HTR-8/SVneo (cell line): Measurements from ENCODE around the gene SEC62.
A peak's percentile ranks its signal among the peaks of the same experiment; 100 is the strongest.
"Not testable (repeated sequence)": the region's sequence is repeated elsewhere in the genome, so short reads cannot be mapped to it uniquely, and the experiment has no call there.

Experiments used
- DNase-seq: peaks from one replicate; pipeline ENCODE4 v3.0.0; 2011; ENCODE audit warnings: low spot score, mixed read lengths; ENCODE audit not compliant: insufficient read length
- FAIRE-seq: peaks from 2 replicates; lab custom pipeline; 2011; peaks lifted over from hg19 to GRCh38; lab: Jason Lieb, UNC

Gene SEC62

DNA sequence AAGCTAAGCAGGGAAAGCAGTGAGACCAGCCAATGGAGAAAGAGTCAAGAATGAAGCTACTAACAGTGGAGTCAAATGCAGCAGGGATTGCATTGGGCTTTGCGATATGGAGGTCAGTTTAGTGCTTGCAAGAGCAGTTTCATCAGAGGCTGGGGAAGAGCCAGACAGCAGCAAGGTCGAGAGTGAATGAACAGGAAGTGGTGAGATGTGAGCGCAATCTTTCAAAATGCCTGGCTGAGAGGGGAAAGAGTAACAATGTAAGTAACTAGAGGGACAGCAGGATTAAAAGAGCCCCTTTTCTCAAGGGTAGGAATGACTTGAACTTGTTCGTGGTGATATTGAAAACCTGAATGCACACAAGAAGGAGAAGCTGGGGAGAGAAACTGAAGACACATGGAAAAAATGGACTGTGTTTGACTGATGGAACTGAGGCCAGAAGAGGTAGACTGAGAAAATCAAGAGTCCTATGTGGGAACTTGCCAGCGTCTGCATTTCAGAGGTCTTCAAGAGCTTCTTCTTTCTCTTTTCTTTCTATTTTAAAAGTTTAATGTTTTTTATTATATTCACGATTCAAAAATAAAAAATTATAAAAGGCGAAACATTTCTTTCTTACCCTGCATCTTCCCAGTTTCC, 40.5 kb downstream of the SEC62 start:
- DNase-seq (no peak), FAIRE-seq (no peak)

DNA sequence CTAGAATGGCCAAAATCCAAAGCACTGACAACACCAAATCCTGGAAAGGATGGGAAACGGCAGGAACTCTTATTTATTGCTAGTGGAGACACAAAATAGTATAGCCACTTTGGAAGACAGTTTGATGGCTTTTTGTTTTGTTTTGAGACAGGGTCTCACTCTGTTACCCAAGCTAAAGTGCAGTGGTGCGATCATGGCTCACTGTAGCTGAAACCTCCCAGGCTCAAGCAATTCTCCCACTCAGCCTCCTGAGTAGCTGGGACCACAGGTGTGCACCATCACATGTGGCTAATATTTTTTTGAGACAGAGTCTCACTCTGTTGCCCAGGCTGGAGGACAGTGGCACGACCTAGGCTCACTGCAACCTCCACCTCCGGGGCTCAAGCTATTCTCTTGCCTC, 43.9 kb downstream of the SEC62 start:
- no peak for DNase-seq
- no peak for FAIRE-seq

DNA sequence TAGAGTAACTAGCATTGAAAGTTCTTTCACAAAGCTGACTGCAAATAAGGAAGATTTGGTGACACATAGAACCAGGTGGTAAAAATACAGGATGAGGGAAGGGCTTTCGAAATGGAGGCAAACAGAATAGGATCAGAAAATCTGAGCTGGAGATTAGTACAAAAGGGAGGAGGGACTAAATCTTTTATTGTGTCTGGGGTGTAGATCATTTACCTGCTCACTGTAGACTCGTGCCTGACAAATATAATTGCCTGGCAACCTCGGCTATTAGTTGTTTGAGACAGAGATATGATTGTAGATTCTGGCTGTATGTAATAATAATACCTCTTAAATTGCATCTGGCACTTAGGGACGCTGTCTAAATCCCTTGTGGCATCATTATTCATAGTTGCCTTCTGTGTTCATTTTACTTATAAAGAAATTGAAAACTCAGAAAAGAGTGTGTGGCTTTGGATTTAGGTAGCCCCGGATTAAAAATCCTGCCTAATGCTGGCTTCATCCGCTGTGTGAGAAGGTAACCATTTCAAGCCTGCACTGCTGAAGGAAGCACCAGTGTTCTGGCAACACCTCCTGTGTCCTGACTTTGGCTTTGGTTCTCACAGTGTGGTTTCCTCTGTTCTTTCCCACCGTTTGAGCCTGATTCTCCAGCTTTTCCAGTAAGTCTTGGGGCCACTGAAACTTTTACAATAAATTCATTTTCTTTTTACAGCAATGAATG, 46.2 kb downstream of the SEC62 start:
- DNase-seq = no peak
- FAIRE-seq = no peak

DNA sequence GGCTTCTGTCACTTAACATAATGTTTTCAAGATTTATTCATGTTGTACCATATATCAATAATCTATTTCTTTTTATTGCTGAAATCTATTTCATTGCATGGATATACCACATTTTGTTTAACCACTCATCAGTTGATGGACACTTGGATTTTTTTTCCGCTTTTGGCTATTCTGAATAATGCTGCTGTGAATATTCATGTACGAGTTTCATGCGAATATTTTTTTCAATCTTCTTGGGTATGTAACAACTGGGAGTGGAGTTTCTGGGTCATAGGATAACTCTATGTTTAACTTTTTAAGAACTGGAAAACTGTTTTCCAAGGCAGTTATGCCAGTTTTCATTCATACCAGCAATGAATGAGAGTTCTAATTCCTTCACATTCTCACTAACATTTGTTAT, 49.5 kb downstream of the SEC62 start:
- FAIRE-seq (no peak), DNase-seq (no peak)

DNA sequence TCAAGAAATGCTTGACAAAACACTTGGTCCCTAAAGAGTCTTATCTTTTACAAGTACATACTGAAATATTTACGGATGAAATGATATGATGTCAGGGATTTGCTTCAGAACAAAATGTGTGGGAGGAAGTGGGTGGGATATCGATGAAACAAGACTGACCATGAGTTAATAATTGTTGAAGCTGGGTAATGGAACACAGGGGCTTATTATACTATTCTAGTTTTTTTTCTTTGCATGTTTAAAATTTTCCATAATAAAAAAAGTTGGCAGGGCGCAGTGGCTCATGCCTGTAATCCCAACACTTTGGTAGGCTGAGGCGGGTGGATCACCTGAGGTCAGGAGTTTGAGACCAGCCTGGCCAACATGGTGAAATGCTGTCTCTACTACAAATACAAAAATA, 52.7 kb downstream of the SEC62 start:
- not testable (repeated sequence) for FAIRE-seq, DNase-seq

DNA sequence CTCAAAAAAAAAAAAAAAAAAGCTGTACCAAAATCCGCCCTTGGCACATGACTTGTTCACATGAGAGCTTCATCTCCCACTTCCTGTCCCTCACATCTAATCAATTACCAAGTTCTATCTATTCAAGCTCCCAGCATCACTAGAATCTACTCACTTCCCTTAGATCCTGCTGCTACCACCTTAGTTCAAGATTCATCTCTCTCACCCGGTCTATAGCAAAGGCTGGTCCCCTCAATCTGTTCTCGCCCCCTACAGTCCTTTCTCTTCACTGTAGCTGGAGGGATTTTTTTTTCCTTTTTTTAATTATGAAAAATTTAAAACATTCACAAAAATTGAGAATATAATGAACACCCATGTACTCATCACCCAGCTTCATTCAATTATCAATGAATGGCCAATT, 54.5 kb downstream of the SEC62 start:
- FAIRE-seq = no peak
- DNase-seq = no peak

DNA sequence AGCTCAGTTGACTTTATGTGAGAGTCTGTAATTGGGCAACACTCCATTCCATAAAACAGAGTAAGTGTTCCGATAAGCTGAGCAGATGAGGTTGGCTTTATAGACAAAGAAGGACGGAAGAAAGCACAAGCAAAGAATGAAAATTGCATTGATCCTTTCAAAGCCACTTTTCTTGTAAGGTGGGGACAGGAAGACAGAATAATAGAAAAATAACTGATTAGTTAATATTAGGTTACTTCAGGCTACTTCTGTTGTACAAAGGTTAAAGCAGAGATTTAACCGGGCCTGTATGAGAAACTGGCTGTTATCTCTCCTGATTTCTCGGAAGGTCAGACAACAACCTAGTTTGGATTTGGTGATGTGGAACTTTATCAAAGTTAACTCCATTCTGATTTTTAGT, 55.7 kb downstream of the SEC62 start:
- no peak for DNase-seq
- FAIRE-seq = no peak

DNA sequence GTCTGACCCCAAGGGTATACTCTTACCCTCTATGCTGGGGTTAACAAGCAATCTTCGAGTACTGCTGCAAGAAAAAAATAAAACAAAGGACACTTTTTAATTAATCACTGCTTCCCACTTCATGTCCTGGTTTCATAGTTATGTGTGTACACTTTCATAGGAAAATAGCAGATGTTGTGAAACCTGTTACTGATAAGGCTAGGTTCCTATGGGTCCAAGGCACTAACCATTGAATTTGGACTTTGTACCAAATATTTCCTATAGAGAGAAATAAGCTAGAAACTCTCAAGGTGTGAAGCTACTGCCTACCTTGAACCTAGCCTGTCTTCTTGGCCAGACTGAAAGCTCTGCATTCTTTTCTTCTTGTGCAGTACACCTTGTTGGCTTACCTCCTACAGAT, 56.6 kb downstream of the SEC62 start:
- no peak for DNase-seq
- no peak for FAIRE-seq

DNA sequence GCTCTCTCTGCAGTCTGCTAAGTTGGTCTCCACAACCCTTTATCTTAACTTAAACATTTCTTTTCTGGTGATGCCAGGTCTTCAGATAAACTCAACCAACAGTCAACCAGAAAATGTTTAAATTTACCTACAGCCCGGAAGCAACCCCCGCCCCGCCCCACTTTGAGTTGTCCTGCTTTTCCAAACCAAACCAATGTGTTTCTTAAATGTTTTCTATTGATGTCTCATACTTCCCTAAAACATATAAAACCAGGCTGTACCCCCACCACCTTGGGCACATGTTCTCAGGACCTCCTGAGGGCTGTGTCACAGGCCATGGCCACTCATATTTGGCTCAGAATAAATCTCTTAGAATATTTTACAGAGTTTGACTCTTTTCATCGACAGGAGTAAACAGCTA, 58.0 kb downstream of the SEC62 start:
- FAIRE-seq (no peak), DNase-seq (no peak)

DNA sequence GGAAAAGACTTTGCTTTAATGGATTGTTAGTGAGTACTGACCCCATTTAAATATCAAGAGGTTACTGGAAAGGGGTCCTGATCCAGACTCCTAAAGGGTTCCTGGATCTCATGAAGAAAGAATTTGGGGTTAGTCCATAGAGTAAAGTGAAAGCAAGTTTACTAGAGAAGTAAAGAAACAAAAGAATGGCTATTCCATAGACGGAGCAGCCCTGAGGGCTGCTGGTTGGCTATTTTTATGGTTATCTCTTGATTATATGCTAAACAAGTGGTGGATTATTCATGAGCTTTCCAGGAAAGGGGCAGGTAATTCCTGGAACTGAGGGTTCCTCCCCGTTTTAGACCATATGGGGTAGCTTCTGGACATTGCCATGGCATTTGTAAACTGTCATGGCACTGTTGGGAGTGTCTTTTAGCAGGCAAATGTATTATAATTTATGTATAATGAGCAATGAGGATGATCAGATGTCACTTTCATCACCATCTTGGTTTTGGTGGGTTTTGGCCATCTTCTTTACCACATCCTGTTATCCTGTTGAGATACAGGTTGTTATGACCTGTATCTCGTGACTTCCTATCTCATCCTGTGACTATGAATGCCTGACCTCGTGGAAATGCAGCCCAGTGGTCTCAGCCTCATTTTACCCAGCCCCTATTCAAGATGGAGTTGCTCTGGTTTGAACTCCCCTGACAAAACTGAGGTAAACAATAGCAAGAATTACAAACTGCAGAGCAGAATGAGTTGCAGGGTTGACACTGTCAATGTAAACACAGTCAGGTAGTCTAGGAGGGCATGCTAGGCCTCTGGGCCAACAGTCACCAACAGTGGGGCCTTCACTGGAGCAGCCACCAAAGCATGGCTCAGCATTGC, 60.9 kb downstream of the SEC62 start:
- DNase-seq = no peak
- FAIRE-seq = no peak

DNA sequence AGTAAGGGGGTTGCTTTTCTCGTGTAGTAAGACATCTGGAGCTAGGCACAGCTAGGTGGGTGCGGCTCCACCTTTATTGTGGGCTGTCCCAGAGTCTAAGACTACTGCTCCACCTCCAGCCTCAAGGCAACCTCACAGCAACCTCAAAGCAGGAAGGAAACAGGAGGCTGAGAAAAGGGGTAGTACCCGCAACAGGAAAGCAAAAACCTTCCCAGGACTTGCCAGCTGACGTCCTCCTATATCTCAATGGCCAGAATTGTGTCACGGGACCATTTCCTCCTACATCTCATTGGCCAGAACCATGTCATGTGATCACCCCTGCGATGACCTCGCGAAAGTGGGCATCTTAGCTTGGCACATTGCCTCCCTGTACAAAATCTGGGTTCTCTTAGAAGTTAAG, 66.9 kb downstream of the SEC62 start:
- FAIRE-seq (no peak), DNase-seq (no peak)

DNA sequence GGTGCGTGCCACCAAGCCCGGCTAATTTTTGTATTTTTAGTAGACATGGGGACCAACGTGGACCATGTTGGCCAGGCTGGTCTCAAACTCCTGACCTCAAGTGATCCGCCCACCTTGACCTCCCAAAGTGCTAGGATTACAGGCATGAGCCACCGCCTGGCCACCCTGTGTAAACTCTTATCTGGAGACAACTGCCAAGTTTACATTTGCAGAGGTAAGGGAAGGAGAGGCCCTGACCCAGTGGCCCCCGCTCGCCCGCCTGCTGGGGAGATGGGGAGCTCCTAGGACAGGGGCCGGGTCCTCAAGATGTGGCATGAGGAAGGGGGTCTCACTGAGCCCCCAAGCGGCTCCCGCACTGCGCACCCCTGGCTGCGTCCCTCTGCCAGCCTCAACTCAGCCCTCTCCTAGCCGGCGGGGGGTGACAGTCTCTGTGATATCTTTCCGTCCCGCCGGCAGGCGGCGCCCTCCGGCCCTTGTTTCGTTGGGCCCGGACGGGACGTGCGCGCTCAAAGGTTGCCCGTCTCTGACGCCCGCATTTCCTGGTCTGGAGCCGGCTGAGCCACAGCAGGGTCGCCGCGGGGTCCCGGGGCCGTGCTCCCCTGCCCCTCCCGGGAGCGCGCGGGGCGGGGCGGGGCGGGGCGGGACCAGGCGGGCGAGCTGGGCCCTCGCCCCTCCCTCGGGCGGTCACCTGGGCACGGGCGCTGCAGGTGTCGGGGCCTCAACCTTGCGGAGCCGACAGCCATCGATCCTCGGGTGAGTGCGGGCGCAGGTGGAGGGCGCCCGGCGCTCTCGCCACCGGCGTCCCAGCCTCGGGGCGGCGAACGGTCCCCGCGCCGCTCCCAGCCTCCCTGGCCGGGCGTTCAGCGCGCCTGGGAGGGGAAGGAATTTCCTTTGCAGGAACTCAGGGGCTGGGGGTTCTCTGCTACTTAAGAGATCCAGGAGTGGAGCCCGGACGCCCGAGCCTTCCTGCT, 71.1 kb downstream of the SEC62 start, which contains the start of gene GPR160:
Gene GPR160, plus strand, starts transcription at position 533 of the 971 bp plus-strand sequence. CDS start 45,978 bp downstream, outside the sequence.
- peak; percentile 72 for DNase-seq
- no peak for FAIRE-seq

DNA sequence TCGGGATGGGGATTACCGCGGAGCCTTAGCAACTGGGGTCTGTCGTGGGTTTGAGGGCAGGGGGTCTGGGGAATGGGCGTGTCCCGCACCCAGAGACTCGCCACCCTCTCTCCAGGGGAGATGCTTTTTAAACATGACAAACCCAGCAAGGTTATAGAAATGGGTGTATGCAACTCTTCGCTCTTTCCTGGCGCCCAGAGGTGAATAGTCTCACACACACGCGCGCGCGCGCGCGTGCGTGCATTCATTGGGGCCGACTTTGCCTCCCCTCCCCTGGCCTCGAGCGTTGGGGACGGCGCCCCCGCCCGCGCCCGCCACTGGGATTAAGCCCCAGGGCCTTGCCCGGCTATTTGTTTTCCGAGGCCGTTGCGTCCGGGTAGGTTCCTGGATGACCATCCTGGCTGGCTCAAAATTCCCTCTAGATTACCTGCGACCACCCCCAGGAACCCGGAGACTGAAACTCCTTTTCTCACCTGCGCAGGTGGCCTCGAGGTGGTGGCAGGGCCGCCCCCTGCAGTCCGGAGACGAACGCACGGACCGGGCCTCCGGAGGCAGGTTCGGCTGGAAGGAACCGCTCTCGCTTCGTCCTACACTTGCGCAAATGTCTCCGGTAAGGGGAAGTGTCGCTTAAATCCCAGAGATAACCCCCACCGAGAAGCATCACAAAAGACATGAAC, 72.0 kb downstream of the SEC62 start:
- FAIRE-seq = no peak

DNA sequence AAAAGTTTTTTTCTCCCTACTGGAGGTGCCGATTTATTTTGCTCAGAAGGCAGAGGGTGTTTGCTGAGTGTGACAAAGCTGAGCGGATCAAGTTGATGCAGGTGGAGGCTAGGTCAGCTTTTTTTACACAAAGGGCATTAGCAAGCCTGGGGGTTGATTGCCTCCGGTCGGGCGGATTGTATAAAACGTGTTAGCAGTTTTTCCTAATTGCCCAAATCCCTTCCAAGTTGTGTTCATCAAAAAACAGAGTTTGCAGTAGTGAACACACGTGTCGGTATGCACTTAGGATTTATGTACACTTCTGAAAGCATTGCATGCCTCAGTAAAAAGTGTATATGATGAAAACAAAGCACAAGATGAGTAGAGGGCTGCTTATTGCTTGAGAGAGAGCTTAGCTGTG, 73.8 kb downstream of the SEC62 start:
- DNase-seq = no peak
- no peak for FAIRE-seq

More for the DNA sequence above, 72.0 kb downstream of the SEC62 start:
- DNase-seq = no peak

DNA sequence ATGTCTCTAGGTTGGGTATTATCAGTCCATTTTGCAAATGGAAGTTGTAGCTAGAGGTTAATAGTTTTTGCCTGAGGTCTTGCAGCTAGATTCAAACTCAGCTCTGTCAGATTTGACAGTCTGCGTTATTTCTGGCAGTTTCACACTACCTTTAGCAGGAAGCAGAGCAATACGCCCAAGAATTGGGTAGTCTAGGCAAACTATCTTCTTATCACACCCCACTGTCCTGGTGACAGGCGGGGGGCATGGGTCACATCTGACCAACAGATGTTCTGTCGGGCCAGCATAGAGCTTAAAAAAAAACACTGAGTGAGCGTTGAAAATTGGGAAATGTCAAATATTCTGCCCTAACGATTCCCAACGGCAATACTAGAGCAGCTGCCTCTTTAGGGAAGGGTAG, 76.9 kb downstream of the SEC62 start:
- FAIRE-seq = no peak
- no peak for DNase-seq

DNA sequence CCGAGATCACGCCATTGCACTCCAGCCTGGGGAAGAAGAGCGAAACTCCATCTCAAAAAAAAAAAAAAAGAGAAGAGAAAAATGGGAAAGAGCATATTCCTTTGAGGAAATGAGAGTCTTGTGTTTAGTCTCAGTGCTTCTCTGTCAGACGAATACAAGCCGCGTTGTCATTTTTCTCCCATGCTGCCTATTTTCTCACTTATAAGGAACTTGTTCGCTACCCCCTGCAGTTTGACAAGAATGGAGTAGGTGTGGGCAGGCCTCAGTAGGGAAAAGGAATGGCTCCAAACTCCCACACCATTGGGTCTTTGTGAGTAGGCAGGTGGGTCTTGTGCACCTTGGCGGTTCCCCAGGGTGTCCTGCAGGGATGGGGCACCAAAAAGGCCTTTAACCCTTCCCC, 77.7 kb downstream of the SEC62 start:
- FAIRE-seq (no peak), DNase-seq (no peak)

DNA sequence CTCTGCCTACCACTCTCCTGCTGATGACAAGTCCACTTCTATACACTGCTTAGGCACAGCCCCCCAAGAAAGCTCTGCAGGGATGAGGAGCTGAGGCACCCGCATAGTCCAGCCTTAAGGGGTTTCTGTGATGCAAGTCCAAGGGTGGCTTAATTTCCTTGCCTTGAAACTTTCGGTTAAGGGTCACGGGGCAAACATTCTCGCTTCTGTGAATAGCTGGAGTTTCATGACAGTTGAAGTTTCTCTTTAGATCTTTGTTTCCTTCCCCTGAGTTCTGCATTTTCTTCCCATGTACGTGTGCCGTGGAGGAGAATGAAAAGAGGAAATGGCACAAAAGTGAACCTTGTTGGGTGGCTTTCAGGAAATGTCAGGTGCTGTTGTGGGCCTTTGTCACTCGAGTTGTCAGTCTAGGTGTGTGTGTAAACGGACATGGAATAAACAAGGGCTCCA, 78.2 kb downstream of the SEC62 start:
- DNase-seq = no peak
- FAIRE-seq = no peak

DNA sequence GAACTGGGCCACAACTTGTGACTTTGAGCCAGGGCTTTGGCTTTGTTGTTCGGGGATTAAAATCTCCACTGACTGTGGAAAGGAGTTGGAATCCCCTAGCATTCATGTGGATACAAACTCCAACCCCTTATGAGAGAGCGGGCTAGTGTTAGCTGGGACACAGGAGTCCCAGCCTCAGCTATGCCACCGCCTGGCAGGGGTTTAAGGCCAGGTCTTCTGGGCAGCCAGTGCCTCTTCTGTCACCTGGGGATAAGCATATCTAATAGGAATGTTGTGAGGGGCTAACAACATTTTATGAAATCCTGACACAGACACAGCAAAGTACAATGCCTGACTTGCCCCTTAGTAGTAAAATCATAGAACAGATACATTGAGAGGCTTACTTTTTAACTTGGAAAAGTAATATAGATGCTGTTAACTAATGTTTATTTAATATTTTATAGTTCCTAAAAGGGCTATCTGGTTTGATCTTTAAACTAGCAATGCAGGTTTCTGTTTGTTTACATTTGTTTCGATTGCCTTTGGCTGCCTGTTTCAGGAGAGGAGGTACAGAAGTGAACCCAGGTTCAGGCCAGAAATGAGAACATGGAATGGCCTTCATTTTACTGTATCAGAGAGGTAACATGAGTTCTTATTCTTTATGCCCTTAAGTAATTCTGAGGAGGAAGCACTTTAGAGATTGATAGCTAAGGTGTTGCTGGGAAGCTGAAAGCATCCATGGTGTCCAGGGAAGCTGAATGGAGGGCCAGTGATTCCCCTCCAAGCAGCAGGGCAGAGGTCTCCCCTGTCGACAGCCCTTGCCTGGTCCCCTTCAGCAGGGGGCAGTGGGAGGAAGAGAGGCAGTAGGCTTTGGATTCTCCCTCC, 79.9 kb downstream of the SEC62 start:
- no peak for FAIRE-seq
- DNase-seq = no peak

DNA sequence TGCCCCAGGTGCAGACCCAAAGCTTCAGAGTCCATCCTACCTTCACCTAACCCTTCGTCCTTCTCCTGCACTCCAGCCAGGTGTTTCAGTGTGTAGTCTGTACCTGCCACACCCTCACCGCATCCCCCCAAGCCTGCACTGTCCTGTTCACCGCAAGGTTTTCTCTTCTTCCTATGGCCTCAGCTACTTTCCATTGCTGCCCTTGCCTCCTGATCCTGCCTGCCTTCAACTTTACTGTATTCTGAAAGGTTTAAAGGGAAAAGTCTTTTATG, 80.5 kb downstream of the SEC62 start:
- no peak for FAIRE-seq
- DNase-seq = no peak
